GM18861 (cell line): Measurements from ENCODE around the gene UCK1.

Experiments used
- ATAC-seq: cut with Tn5 transposase; IDR thresholded peaks from one replicate; pipeline ENCODE4 v1.9.1; 2021; ENCODE audit not compliant: unreplicated experiment

The UCK1 gene

DNA sequence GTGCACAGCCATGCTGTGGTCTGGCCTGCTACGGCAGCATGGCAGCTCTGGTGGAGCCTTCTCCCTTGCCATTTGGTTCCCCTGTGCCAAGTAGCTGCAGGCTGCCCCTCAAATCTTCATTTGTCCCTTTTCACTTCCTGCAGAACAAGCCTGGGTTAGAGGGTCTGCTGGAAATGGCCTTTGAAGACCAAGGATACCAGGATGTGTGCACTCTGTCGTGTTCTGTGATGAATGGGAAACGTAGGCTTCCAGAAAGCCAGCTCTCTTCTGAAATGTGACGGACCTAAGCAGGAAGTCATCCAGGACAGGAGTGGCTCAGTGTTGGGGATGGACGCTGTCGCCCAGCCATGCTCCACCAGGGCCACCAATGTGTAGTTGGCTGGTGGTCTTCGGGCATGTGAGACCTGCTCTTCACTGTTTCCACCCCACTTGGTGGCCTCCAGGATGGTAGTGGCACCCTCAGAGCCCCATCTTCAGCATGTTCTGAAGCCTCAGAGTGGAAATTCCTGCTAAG lies 31.8 kb downstream of the UCK1 start:
- ATAC-seq: no peak

DNA sequence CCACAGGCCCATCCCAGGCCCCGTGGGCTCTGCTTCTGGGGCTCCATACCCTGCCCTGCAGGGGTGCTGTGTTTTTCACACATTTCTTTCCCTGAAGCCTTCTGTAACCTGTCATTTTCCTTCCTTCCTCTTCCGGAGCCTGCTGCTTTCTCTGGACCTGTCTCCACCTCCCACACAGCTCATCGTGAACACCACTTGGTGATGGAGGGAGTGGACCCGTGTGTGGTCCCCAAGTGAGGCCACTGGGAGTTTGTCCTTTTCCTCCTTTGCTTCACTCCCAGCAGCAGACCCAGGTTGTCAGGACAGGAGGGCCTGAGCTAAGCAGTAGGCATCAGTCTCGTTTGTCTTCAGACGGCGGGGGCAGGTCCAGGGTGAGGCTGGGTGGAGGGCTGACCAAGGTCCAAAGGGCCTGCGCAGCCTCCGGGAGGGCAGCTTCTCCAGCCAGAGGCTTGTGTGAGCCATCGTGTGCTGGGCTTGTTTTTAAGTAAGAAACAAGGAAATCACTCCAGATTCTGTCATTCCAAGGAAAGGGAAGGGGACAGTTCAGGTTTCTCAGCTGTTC lies 34.1 kb downstream of the UCK1 start:
- ATAC-seq: no peak

DNA sequence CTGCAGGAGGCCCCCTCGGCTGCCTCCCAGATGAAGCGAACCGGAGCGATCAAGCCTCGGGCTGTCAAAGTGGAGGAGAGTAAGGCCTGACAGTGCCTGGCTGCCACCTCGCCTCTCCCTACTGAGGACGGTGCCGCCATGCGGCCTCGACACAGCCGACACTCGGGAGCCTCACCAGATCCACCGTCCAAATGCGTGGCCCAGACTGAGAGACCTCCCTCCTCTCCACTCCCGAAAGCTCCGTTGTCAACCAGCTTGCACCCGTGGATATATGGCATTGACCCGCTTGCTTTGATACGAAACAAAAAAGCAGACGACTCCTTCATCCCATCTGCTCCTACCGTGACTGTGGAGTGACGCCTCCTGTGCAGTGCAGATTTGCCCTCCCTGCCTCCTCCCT lies 35.3 kb downstream of the UCK1 start:
- no peak for ATAC-seq

DNA sequence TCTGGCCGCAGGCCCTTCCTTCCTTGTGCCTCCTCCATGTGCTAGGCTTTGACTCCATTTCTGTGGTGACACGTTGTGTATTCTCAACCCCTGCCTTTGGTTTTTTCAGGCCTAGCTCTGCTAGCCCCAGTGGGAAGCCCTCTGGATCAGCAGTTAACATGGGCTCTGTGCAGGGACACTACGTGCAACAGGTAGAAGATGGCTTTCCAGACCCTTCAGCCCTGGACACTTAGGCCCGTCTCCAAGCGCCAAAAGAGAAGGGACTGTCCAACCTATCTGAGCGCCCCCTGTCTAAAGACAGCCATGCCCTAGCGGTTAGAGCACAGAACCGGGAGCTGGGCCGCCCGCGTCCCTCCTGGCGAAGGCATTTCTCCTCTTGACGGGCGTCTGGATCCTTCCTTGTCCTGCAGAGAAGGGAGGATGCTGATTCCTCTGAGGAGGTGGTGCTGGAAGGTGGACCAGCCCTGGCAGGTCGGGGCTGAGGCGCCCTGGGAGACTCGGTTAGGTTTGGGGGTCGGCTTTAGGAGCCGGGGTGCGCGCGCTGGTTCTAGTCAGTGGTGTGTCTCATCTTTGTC lies 36.7 kb downstream of the UCK1 start:
- no peak for ATAC-seq

DNA sequence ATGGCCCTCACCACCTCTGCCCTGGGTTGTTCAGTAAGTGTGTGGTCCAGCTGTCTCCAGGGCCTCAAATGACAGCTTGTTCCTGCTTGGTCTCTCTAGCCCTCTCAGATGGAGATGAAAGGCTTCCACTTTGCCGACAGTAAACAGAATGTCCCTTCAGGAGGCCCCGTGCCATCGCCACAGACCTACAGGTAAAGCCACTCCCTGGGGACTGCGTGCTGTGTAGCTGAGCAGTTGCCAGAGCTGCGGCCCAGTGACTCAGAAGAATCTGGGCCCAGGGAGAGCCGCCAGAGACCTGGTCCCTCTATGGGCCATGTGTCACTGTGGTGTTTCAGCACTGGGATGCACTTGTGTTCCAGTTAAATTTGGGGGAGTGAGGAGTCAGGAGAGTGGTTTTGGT lies 39.0 kb downstream of the UCK1 start:
- ATAC-seq: no peak

DNA sequence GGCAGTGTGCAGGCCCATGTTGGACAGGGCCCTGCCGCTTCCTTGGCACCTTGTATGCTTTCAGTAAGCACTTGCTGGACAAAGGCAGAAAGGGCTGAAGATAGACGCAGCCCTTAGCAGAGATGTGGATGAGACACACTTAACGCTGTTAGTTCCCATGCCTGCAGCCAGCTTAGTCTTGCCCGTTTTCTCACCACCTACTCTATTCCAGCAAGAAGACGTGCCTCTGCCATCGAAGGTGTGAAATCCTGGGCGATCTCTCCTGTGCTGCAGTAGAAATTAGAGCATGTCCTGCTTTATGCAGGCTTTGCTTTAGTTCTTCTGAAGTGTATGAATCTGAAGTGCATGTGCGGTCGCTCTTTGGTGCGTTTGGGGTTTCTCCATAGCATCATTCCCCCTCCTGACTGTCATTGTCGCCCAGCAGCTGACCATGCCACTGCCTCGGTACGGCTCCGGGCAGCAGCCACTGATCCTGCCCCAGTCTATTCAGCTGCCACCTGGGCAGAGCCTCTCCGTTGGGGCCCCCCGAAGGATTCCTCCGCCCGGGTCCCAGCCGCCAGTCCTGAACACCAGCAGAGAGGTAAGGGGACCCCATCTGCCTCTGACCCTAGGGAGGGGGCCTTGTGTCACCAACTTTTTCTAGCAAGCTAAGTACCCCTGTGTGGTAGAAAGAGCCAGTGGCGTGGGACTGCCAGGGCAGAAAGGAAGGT lies 39.9 kb downstream of the UCK1 start:
- no peak for ATAC-seq

DNA sequence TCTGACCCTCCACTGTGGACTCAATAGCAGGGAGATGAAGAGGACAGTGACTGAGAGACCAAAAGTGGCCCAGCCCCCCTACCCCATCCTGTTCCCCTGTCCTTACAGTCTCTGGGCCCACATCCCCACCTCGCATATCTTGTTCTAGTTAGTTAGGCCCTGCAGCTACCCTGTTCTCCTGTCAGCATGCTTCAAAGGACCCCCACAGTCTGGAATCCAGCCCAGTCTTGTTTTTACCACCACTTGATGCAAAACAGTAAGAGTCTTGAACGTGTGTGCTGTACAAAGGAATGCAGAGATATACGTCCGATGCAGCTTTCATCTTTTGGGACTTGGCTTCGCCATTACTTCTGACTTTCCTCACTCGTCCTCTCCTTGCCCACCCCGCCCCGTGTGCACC lies 40.5 kb downstream of the UCK1 start:
- no peak for ATAC-seq

DNA sequence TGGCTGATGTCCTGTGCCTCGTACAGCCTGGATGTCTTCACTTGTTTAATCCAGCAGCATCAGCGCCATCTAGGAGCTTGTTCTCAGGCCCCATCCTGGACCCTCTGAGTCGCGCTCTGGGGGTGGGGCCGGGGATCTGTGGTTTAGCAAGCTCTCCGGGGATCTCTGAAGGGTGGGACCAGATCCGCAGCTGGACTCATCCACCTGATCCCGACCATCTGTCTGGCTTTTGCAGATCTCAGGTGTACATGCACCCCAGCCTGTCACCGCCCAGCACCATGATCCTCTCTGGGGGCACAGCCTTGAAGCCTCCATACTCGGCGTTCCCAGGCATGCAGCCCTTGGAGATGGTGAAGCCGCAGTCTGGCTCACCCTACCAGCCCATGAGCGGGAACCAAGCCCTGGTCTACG lies 43.4 kb downstream of the UCK1 start:
- no peak for ATAC-seq

DNA sequence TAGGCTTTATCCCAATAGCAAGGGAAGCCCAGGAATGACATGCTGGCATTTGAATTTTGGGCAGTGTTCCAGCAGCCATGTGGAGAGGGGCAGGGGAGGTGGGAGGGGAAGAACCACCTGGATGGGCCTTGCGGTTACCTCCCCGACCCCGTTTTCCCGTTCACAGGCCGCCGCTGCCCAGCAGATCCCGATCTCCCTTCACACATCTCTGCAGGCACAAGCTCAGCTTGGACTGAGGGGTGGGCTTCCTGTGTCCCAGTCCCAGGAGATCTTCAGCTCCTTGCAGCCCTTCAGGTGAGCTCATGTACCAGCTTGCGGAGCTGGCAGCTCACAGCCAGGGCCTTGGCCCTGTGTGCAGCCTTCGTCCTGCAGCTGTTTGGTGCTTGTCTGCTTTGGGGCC lies 44.1 kb downstream of the UCK1 start:
- ATAC-seq: no peak

DNA sequence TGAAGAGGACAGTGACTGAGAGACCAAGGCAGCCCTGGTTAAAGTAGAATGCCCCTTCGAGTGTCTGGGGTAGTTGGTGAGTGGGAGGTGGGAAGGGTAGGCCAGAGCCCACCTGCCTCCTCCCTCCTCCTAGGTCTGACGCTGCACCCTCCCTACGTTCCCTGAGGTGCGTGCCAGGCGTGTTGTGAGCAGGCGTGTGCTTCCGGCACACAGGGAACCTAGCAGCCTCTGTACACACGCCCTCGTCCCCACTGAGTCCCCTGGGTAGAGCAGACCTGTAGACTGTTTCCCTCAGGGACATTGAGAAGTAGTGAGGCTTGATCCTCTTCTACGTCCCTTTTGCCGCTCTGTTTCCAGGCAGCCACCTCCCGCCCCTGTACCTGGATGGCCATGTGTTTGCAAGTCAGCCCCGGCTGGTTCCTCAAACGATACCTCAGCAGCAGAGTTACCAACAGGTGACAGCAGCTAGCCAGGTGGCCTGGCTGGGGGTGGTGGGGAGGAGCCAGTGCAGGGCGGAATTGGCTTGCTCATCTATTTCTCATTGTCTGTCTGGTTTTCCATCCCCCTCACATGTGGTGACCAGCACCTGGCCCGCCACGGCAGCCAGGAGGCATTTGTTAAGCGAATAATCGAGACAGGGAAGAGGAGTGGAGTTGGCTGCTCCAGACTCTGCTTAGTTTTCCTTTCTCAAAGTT lies 45.2 kb downstream of the UCK1 start:
- no peak for ATAC-seq

DNA sequence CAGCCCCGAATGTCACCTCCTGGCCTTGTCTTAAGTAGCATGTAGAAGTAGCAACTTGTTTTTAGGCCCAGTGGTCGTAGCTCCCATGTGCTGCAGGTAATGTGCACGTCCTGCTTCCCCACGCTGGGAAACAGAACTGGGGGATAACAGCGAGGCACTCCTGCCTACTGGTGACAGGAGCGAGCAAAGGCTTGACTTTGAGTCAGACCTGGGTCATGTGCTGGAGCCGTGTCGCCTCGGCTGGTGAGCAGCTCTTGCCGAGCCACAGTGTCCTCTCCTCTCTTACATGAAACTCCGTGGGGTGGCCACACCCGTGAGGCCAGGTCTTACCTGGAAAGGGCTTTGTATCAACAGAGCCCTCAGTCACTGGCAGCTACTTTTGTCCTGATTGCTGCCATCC lies 45.9 kb downstream of the UCK1 start:
- no peak for ATAC-seq

DNA sequence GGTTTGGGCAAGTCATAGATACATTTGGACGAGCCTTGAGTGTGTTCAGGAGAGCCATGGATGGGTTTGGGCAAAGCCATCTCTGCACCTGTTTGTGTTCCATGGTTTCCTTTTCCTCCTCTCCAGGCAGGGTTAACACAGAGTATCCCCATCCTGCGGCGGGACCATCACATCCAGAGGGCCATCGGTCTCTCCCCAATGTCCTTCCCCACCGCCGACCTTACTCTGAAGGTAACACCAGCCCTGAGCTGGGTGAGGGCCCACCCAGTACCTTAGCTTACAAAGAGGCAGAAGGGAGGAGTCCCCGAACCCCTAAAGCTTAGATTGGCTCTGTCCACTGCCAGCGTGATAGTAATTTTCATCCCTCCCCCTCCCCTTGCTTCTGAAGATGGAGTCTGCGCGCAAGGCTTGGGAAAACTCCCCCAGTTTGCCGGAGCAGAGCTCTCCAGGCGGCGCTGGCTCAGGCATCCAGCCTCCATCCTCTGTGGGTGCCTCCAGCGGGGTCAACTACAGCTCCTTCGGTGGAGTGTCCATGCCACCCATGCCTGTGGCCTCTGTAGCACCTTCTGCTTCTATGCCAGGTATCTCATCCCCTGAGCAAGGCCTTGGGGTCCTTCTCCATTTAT lies 46.4 kb downstream of the UCK1 start:
- no peak for ATAC-seq

DNA sequence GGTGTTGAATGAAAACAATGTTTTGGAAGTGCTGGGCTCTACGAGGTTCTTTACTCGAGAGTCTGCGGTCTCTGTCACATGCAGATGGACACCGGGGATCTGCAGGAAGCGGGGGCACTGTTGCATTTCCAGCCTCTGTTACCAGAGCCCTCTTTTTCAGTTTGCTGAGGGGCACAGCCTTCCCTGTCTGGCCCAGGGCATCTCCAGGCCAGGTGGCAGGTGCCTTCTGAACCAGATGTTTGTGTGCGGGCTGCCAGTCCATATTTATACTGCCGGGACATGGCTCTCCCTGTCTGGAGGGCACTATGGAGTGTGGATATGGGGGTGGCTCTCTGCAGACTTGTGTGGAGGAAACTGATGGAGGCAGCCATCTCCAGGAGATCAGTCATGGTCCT lies 47.0 kb downstream of the UCK1 start:
- ATAC-seq: no peak

DNA sequence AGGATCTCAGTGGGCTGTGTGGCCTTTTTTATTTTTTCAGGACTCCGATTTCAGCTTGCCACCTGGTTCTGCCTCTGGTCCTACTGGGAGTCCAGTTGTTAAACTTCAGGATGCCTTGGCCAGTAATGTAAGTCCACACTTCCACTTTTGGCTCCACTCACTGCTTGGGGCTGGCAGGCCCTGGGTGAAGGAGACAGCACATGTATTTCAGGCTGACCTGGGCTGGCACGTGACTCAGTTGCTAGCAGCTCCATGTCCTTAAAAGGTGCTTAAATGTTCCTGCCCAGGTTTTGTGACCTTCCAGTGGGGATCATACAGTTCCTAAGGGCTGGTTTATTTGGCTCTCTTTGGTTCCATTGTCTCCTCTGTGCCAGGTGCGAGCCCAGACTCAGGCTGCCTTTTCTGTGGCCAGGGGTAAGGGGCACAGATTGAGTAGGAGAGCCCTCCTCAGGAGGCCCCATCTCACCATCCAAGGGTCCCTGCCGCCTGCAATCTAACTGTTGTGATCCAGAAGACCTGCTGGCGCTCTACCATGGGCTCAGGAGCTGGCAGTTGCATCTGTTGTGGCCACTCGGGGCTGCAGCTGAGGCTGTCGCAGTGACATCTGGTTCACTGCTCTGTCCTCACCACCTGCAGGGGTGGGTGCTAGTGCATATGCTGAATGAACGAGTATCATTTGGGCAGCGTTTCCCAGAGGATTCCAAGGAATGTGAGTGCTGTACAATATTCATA lies 47.6 kb downstream of the UCK1 start:
- no peak for ATAC-seq

DNA sequence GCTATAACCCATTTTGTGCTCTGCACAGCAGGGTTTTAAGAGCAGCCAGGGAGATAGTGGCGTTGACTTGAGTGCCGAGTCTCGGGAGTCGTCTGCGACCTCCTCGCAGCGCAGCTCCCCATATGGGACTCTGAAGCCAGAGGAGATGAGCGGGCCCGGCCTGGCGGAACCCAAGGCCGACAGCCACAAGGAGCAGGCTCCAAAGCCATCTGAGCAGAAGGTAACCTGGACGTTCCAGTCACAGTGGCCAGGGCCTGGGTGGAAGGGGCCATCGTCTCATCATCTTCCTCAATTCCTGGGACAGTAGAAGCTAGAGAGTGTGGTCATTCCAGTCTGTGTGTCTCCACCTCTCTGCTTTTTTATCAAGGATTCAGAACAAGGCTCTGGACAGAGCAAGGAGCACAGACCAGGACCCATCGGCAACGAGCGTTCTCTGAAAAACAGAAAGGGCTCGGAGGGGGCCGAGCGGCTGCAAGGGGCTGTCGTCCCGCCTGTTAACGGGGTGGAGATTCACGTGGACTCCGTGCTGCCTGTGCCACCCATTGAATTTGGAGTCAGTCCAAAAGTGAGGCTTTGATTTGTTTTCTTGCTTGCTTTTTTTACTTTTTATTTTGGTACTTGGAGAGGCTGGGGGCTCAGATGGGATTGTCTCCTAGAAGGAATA lies 48.6 kb downstream of the UCK1 start:
- ATAC-seq: no peak

DNA sequence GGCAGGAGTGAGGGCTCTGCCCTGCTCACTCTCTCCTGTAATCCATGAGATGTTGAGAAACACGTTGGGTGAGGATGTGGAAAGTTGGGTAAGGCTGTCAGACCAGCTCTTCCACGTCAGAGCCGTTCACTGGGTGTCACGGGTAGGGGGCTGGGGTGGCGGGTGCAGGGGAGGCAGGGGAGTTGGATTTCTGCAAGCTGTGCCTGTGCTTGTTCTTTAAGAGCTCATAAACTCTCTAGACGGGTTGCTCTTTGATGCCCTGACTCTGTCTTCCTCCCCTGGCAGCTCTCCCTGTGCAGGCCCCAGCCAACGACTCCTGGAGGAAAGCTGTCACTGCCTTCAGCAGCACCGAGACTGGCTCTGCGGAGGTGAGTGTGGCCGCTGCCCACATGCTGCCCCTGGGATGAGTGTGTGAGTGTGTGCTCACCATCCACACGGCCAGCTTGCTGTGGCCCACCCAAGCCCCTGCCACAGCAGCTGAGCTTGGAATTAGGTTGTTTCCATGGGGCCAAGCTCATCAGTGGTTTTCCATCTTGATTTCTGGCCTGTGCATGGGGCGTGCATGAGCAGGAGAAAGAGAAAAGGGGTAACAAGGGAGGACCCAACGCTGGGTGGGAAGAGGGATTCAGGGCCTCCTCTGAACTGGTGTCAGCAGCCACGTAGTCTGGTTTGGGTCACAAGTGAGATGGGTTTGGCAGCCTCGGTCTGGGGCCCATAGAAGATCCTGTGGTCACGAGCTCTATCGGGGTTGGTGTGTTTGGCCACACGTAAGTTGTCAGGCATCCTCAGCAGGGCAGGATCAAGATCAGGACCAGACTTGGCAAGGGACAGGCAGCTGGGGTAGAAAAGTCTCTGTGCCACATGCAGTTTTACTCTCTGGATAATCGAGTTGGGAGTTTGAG lies 49.4 kb downstream of the UCK1 start:
- no peak for ATAC-seq

DNA sequence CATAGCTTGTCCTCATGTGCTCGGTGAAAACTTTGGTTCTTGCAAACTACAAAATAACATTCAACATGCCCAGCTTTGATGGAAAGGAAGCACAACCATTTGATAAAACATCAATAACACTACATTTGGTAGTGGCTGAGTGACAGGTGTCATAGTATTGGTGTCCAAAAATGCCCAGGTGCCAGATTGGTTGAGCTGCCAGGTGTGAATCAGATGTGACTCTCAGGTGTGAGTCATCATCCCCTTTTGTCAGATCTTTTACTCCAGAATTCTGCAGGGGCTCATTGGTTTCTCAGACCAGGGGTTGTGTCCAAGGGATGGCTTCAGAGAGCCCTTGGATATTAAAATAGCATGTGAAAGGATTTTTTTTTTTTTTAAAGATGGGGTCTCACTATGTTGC lies 50.8 kb downstream of the UCK1 start:
- ATAC-seq: no peak

DNA sequence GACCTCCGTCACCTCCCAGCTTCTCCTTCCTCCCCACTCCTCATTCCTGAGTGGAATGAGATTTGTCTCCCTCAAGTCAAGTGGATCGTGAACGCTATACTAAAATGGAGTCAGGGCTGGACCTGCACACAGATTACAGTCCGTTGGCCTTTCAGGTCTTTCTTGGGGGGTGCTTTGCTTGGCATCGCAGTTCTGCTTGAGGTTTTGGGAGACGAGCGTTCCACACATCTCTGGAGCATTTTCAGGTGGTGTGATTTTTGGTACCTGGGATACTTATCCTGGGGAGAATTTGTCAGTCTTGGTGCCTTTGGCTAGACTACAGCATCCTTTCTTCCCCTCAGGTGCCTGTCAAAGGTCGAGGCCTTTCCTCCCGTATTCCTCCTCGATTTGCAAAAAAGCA lies 52.2 kb downstream of the UCK1 start:
- no peak for ATAC-seq

DNA sequence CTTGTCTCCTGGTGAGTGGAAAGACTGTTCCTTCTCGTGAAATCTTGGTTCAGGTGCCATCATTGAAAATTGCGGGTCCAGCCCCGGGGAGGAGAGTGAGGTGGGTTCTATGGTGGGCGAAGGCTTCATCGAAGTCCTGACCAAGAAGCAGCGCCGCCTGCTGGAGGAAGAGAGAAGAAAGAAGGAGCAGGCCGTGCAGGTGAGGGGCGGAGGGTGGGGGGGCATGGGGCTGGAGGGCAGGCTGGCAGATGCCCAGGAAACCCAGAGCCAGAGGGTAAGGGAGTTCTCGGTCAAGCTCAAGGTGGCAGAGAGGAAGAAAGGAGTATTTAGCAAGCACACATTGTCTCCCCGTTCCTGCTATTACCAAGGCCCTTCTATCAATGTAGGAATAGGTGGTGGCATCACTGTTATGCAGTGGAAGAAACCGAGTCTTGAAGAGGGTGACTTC lies 52.6 kb downstream of the UCK1 start:
- no peak for ATAC-seq
